Measurements from ENCODE around the gene SLC7A8. TPM values are rescaled to one million over a fixed set of nuclear protein-coding genes. Genes with fewer than 3 reads are reported as not detected.

The SLC7A8 gene
- total RNA-seq, 2 experiments from 2014 or later, result 0.73 to 0.80 TPM

DNA sequence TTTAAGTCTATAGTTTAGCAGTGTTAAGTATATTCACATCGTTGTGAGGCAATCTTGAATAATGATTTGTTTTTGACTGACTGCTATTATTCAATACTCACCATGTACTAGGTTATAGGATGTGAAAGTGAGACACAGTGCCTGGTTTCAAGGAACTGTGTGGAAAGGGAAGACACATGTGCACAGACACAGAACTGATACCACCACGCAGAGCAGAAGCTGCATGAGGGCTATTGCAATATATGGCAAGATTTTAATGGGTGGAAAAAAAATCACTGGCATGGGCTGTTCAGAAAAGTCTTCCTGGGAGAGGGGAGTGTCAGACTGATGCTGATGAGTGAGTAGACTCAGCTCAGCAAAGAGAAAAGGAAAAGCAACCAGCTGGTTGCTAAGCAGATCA lies 10.4 kb downstream of the SLC7A8 start:
- Histone ChIP-seq H3K27me3 (ENCODE audit: control insufficient read depth in 1 of 2, insufficient read depth in 2 of 2, low read length in 2 of 2) (peaks cover 3 to 6% of the 10 kb centered on the region in 2 experiments), H3K4me3 (ENCODE audit: low read length) (no peak overlapping the region), H3K9me3 (ENCODE audit: control insufficient read depth in 1 of 2, insufficient read depth in 1 of 2, low read length in 2 of 2) (no peaks in the 10 kb centered on the region), H3K27ac (ENCODE audit: low read depth in 1 of 2, low read length in 2 of 2) (no peak overlapping the region), H3K36me3 (ENCODE audit: insufficient read depth, low read length) (no peaks in the 10 kb centered on the region), H3K4me1 (ENCODE audit: insufficient read depth, low read length) (peaks cover 8% of the 10 kb centered on the region)
- Mint-ChIP-seq H3K27ac (no peak overlapping the region), H3K4me1 (ENCODE audit: low read depth) (peaks cover 25% of the 10 kb centered on the region), H3K27me3 (peaks cover 23% of the 10 kb centered on the region), H3K4me3 (no peak overlapping the region), H3K9me3 (no peaks in the 10 kb centered on the region), H3K36me3 (ENCODE audit: low read depth) (no peaks in the 10 kb centered on the region)
- CTCF ChIA-PET, result interaction anchor here (0.7 kb wide), 1 partner anchor 14 kb away, joined by 3 read pairs; no protein-coding TSS in a partner anchor
- DNase-seq (peak in 2 of 14 experiments; percentile 11 to 32), ATAC-seq (ENCODE audit: poor library complexity) (no peak)
- no peak for TF ChIP-seq CTCF (IDR thresholded peaks at IDR 0.05)
- POLR2A ChIA-PET, result interaction anchor here (0.9 to 1.1 kb wide), 3 partner anchors 9 to 77 kb away, joined by 3 read pairs; partner anchors contain the start of gene C14orf119
- intact Hi-C loops (cut with DNase I, micrococcal nuclease), result no loop called here

DNA sequence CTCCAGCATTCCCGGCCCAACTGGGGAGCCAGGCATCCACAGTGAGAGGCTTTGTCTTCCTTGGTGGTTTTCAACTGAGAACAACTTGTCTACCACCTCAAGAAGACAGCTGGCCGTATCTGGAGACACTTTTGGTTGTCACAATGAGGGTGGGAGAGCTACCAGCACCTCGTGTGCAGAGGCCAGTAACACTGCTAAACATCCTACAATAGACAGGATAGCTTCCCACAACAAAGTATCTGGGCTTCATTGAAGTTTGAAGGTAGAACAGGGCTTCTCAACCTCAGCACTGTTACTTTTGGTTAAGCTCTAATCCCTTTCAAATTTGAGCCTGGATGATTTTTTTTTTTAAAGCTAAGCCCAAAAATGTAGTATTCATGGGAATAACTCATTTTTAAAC lies 10.9 kb downstream of the SLC7A8 start:
- ChIA-PET CTCF (interaction anchor here (0.7 kb wide), 1 partner anchor 15 kb away, joined by 3 read pairs; no protein-coding TSS in a partner anchor), POLR2A (interaction anchor here (0.8 to 1.1 kb wide), 4 partner anchors 9 to 77 kb away, joined by 3 read pairs; partner anchors contain the start of gene C14orf119)
- Mint-ChIP-seq H3K4me1 (ENCODE audit: low read depth) (peaks cover 25% of the 10 kb centered on the region), H3K4me3 (no peak overlapping the region), H3K27ac (no peak overlapping the region), H3K9me3 (no peaks in the 10 kb centered on the region), H3K27me3 (peaks cover 19% of the 10 kb centered on the region), H3K36me3 (ENCODE audit: low read depth) (no peaks in the 10 kb centered on the region)
- Histone ChIP-seq H3K4me1 (ENCODE audit: insufficient read depth, low read length) (peaks cover 8% of the 10 kb centered on the region), H3K4me3 (ENCODE audit: low read length) (no peak overlapping the region), H3K27ac (ENCODE audit: low read depth in 1 of 2, low read length in 2 of 2) (no peak overlapping the region), H3K36me3 (ENCODE audit: insufficient read depth, low read length) (no peaks in the 10 kb centered on the region), H3K9me3 (ENCODE audit: control insufficient read depth in 1 of 2, insufficient read depth in 1 of 2, low read length in 2 of 2) (no peaks in the 10 kb centered on the region), H3K27me3 (ENCODE audit: control insufficient read depth in 1 of 2, insufficient read depth in 2 of 2, low read length in 2 of 2) (peaks cover 3 to 4% of the 10 kb centered on the region in 2 experiments)
- DNase-seq (peak in 1 of 14 experiments; percentile 32), ATAC-seq (ENCODE audit: poor library complexity) (peak; percentile 65)
- intact Hi-C loops (cut with DNase I, micrococcal nuclease), result no loop called here
- TF ChIP-seq CTCF (IDR thresholded peaks at IDR 0.05), result no peak

GRCh38 chr14:23172096-23172495 lies 11.4 kb downstream of the SLC7A8 start:
- Histone ChIP-seq H3K9me3 (ENCODE audit: control insufficient read depth in 1 of 2, insufficient read depth in 1 of 2, low read length in 2 of 2) (no peaks in the 10 kb centered on the region), H3K27ac (ENCODE audit: low read depth in 1 of 2, low read length in 2 of 2) (no peak overlapping the region), H3K27me3 (ENCODE audit: control insufficient read depth in 1 of 2, insufficient read depth in 2 of 2, low read length in 2 of 2) (peaks cover 0 to 3% of the 10 kb centered on the region in 2 experiments), H3K4me3 (ENCODE audit: low read length) (no peak overlapping the region), H3K36me3 (ENCODE audit: insufficient read depth, low read length) (no peaks in the 10 kb centered on the region), H3K4me1 (ENCODE audit: insufficient read depth, low read length) (peaks cover 8% of the 10 kb centered on the region)
- H3K36me3 Mint-ChIP-seq (ENCODE audit: low read depth), result no peaks in the 10 kb centered on the region
- H3K9me3 Mint-ChIP-seq, result no peaks in the 10 kb centered on the region
- intact Hi-C loops (cut with DNase I, micrococcal nuclease), result no loop called here
- H3K27ac Mint-ChIP-seq, result no peak overlapping the region
- DNase-seq (no peak), ATAC-seq (ENCODE audit: poor library complexity) (no peak)
- ChIA-PET POLR2A (interaction anchor here (0.8 to 1.1 kb wide), 4 partner anchors 10 to 77 kb away, joined by 3 read pairs; partner anchors contain the start of gene C14orf119), CTCF (interaction anchor here (1.0 kb wide), 1 partner anchor 95 kb away, joined by 3 read pairs; no protein-coding TSS in a partner anchor)
- TF ChIP-seq CTCF (IDR thresholded peaks at IDR 0.05), result no peak
- peaks cover 25% of the 10 kb centered on the region for H3K4me1 Mint-ChIP-seq (ENCODE audit: low read depth)
- no peak overlapping the region for H3K4me3 Mint-ChIP-seq
- H3K27me3 Mint-ChIP-seq, result peaks cover 15% of the 10 kb centered on the region
